Stomach (tissue), 9 donors: ENCODE data around the gene SMAD3. TPM values are rescaled to one million over a fixed set of nuclear protein-coding genes. Genes with fewer than 3 reads are reported as not detected.
A peak's percentile ranks its signal among the peaks of the same experiment; 100 is the strongest.

Experiments used
- DNase-seq, 2 donors: peaks; one replicate each; pipeline versions ENCODE4 v3.0.0 to v3.0.0-alpha.2; 2013 to 2019
- H3K27ac ChIP-seq, 5 donors: fragments of 200-600 bp in 4 of 5; sonication (generic) in 4 of 5; one replicate each; pipeline ENCODE4 v1.5.1; 2013 to 2019; ENCODE audit warnings: mild to moderate bottlenecking in 1 of 5, moderate library complexity in 1 of 5
- H3K27me3 ChIP-seq, 3 donors: fragments of 200-600 bp; sonication (generic); one replicate each; pipeline ENCODE4 v1.5.1; 2017 to 2019; ENCODE audit warnings: mixed run types in 1 of 3
- H3K36me3 ChIP-seq, 4 donors: fragments of 200-600 bp; sonication (generic); 1 replicate in 3 of 4; 2 replicates in 1 of 4; pipeline ENCODE4 v1.5.1; 2016 to 2019
- H3K4me1 ChIP-seq, 4 donors: fragments of 200-600 bp; sonication (generic); one replicate each; pipeline ENCODE4 v1.5.1; 2016 to 2019
- H3K4me3 ChIP-seq, 4 donors: fragments of 200-600 bp; sonication (generic) in 3 of 4; one replicate each; pipeline ENCODE4 v1.5.1; 2016 to 2019; ENCODE audit warnings: mild to moderate bottlenecking in 1 of 4
- H3K9me3 ChIP-seq, 4 donors: fragments of 200-600 bp; sonication (generic); one replicate each; pipeline ENCODE4 v1.5.1; 2016 to 2019
- CTCF ChIP-seq, 7 experiments: fragments of 450-650 bp in 4 of 7; fragments of 200-600 bp in 3 of 7; sonication (generic) in 3 of 7; IDR thresholded peaks; one replicate each; pipeline ENCODE4 v1.5.1; 2016 to 2019; ENCODE audit warnings: antibody characterized with exemption in 7 of 7, control low read depth in 2 of 7, mild to moderate bottlenecking in 1 of 7
- EP300 ChIP-seq: sonication (generic); formaldehyde crosslinking; IDR thresholded peaks from one replicate; pipeline ENCODE4 v1.6.1; 2017; ENCODE audit warnings: antibody characterized with exemption
- POLR2A ChIP-seq, 4 donors: fragments of 450-650 bp; IDR thresholded peaks; one replicate each; pipeline ENCODE4 v1.6.1; 2016; ENCODE audit warnings: antibody characterized with exemption in 4 of 4, control low read depth in 2 of 4, mild to moderate bottlenecking in 1 of 4, moderate library complexity in 1 of 4
- POLR2AphosphoS5 ChIP-seq, 3 donors: sonication (generic); formaldehyde crosslinking; IDR thresholded peaks; one replicate each; pipeline ENCODE4 v1.6.1; 2016; ENCODE audit warnings: antibody characterized with exemption in 3 of 3
- WGBS, 5 donors: extraction: QIAGEN DNeasy Blood & Tissue Kit in 3 of 5; methylation state at CpG; one replicate each; pipeline versions ENCODE4 v1.1.5 to v1.1.7; 2013 to 2018; 5-methylcytosine and 5-hydroxymethylcytosine counted together
- intact Hi-C: fragments of 100-400 bp; cut with DNase I; formaldehyde crosslinking; loops from one replicate; pipeline ENCODE4 v1.15.1; 2023; ENCODE audit warnings: low total_unique reads
- polyA plus RNA-seq, 3 donors: library from polyadenylated mRNA; stranded (reverse); fragments of 200-250 nt; gene quantifications; one replicate each; pipeline ENCODE4 v1.2.3, GENCODE V29; 2013
- total RNA-seq, 5 donors: library from RNA; depleted of rRNA; stranded (reverse); fragments of >200 nt; gene quantifications; one replicate each; pipeline versions ENCODE4 v1.1.0 to v1.2.3, GENCODE V29; 2014 to 2016
- donor health status: healthy with polysubstance abuse.
- donor health status: Bipolar disorder and iron deficiency.
- donor health status: healthy.

The SMAD3 gene
- total and polyA plus RNA-seq, 8 donors: 6.8 to 103 (median 27.5) TPM

- TF ChIP-seq CTCF (IDR thresholded peaks at IDR 0.05) (no peak), EP300 (no peak), POLR2AphosphoS5 (IDR thresholded peaks at IDR 0.05) (no peak), POLR2A (IDR thresholded peaks at IDR 0.05) (no peak)
- Histone ChIP-seq H3K4me3 (no peak overlapping the region), H3K36me3 (no peaks in the 10 kb centered on the region), H3K27me3 (no peaks in the 10 kb centered on the region), H3K9me3 (no peaks in the 10 kb centered on the region), H3K27ac (peak overlapping the region in 1 of 5 donors; percentile 62), H3K4me1 (peaks cover 0 to 39% (median 22%) of the 10 kb centered on the region in 4 donors)
- intact Hi-C loops: no loop called here
- 71 to 82% (median 73%) methylated on average over 7 of the region's 7 CpGs for WGBS, 5 donors
- DNase-seq: no peak
Measured at GRCh38 chr15:67158367-67158766, 93.0 kb downstream of the SMAD3 start.

GRCh38 chr15:67161412-67161811 lies 96.0 kb downstream of the SMAD3 start:
- H3K27me3 ChIP-seq: no peaks in the 10 kb centered on the region
- intact Hi-C loops: no loop called here
- WGBS, 5 donors: 87 to 95% (median 92%) methylated on average over 5 of the region's 5 CpGs
- peaks cover 0 to 33% (median 21%) of the 10 kb centered on the region in 4 donors for H3K4me1 ChIP-seq
- H3K36me3 ChIP-seq: peaks cover 6 to 21% (median 19%) of the 10 kb centered on the region in 4 donors
- no peaks in the 10 kb centered on the region for H3K9me3 ChIP-seq
- TF ChIP-seq CTCF (IDR thresholded peaks at IDR 0.05): no peak
- no peak for TF ChIP-seq POLR2AphosphoS5 (IDR thresholded peaks at IDR 0.05)
- no peak for TF ChIP-seq POLR2A (IDR thresholded peaks at IDR 0.05)
- no peak for TF ChIP-seq EP300
- H3K27ac ChIP-seq: no peak overlapping the region
- DNase-seq: no peak
- no peak overlapping the region for H3K4me3 ChIP-seq

- Histone ChIP-seq H3K27ac (no peak overlapping the region), H3K9me3 (no peaks in the 10 kb centered on the region), H3K27me3 (no peaks in the 10 kb centered on the region), H3K4me3 (no peak overlapping the region), H3K4me1 (peaks cover 0 to 35% (median 21%) of the 10 kb centered on the region in 4 donors), H3K36me3 (peaks cover 7 to 25% (median 24%) of the 10 kb centered on the region in 4 donors)
- WGBS, 5 donors: 80 to 95% (median 88%) methylated on average over 4 of the region's 4 CpGs
- intact Hi-C loops: no loop called here
- no peak for TF ChIP-seq POLR2A (IDR thresholded peaks at IDR 0.05)
- no peak for TF ChIP-seq POLR2AphosphoS5 (IDR thresholded peaks at IDR 0.05)
- TF ChIP-seq CTCF (IDR thresholded peaks at IDR 0.05): no peak
- TF ChIP-seq EP300: no peak
- DNase-seq: no peak
Measured at GRCh38 chr15:67161881-67162280, 96.5 kb downstream of the SMAD3 start.

DNA sequence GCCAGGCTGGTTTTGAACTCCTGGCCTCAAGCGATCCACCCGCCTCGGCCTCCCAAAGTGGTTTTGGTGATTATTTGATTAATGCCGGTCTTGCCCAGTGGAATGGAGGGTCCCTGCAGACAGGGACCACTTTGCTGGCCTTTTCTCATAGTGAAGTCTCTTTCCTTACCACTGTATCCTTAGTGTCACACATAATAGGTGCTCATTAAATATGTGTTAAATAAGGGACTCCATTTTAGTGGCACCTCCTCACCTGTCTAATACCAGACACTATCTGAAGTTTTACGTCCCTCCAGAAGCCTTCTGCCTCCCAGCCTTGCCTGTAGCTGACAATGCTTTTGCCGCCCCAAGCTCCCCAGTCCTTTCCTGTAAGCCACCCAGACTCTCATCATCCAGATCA lies 97.8 kb downstream of the SMAD3 start:
- peaks cover 9 to 39% (median 26%) of the 10 kb centered on the region in 4 donors for H3K4me1 ChIP-seq
- H3K27me3 ChIP-seq: no peaks in the 10 kb centered on the region
- H3K36me3 ChIP-seq: peaks cover 10 to 38% (median 36%) of the 10 kb centered on the region in 4 donors
- no peak overlapping the region for H3K27ac ChIP-seq
- TF ChIP-seq POLR2AphosphoS5 (IDR thresholded peaks at IDR 0.05) (no peak), POLR2A (IDR thresholded peaks at IDR 0.05) (no peak), CTCF (IDR thresholded peaks at IDR 0.05) (no peak)
- intact Hi-C loops: no loop called here
- H3K4me3 ChIP-seq: no peak overlapping the region
- no peaks in the 10 kb centered on the region for H3K9me3 ChIP-seq
- 89 to 99% (median 97%) methylated on average over 6 of the region's 6 CpGs for WGBS, 5 donors
- DNase-seq: no peak
